Measurements from ENCODE around the gene ST6GAL1.
A peak's percentile ranks its signal among the peaks of the same experiment; 100 is the strongest.

Gene ST6GAL1

DNA sequence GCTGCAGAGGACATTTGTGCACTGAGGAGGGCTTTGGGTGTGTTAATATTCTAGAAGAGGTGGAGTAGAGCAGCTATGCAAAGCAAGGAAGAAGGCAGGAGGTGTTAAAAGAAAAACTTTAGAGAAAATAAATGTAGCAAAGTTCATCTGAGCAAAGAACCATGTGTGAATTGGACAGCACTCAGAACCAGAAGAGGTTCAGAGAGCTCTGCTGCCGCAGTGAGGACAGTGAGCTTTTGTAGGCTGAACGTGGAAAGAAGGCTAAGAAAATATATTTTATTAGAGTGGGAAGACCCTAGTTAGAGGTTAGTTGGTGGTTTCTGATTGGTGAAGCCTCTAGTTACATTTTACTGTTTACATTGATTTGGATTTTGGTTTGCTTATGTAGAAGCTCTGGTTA is 50.7 kb downstream of the ST6GAL1 start:
- no peak overlapping the region for H3K4me3 ChIP-seq (ENCODE audit: low read depth, low read length)
- TF ChIP-seq, protein P1, sequence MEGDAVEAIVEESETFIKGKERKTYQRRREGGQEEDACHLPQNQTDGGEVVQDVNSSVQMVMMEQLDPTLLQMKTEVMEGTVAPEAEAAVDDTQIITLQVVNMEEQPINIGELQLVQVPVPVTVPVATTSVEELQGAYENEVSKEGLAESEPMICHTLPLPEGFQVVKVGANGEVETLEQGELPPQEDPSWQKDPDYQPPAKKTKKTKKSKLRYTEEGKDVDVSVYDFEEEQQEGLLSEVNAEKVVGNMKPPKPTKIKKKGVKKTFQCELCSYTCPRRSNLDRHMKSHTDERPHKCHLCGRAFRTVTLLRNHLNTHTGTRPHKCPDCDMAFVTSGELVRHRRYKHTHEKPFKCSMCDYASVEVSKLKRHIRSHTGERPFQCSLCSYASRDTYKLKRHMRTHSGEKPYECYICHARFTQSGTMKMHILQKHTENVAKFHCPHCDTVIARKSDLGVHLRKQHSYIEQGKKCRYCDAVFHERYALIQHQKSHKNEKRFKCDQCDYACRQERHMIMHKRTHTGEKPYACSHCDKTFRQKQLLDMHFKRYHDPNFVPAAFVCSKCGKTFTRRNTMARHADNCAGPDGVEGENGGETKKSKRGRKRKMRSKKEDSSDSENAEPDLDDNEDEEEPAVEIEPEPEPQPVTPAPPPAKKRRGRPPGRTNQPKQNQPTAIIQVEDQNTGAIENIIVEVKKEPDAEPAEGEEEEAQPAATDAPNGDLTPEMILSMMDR (IDR thresholded peaks at IDR 0.05; ENCODE audit: low read depth, low read length, missing control alignments): no peak
- DNase-seq (ENCODE audit: low read depth): no peak

DNA sequence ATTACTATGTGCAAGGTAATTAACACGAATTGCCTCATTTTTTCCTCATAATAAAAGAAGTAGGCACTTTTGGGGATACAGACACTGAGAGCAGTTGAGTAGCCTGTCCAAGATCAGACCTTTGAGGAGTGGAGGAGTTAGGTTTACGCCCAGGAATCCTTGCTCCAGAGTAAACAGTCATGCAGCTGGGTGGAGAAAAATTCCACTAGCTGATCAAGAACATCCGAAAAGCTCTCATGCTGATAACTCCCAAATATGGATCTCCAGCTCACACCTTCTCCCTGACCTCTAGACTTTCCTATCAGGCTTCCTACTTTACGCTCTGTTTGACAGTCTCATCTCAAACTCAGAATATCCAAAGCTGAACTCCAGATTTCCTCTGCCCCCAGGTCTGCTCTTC is 53.3 kb downstream of the ST6GAL1 start:
- no peak overlapping the region for H3K4me3 ChIP-seq (ENCODE audit: low read depth, low read length)
- TF ChIP-seq, protein P1 (IDR thresholded peaks at IDR 0.05; ENCODE audit: low read depth, low read length, missing control alignments): no peak
- no peak for DNase-seq (ENCODE audit: low read depth)

DNA sequence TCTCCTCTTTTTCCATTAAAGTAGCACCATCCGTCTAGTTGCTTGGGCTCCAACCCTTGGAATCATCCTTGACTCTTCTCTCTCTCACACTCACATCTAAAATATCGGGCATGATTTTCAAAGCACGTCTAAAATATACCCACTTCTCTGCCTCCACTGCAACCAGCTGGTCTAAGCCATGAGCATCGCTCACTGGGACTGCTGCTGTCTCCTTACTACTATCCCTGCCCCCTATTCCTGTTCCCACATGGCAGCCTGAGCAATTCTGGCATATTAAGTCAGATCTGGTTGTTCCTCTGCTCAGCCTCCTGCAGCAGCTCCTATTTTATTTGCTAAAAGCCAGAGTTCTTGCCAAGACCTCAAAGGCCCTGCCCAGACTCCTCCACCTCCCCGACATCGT is 53.7 kb downstream of the ST6GAL1 start:
- no peak for DNase-seq (ENCODE audit: low read depth)
- H3K4me3 ChIP-seq (ENCODE audit: low read depth, low read length): no peak overlapping the region
- TF ChIP-seq, protein P1 (IDR thresholded peaks at IDR 0.05; ENCODE audit: low read depth, low read length, missing control alignments): no peak

DNA sequence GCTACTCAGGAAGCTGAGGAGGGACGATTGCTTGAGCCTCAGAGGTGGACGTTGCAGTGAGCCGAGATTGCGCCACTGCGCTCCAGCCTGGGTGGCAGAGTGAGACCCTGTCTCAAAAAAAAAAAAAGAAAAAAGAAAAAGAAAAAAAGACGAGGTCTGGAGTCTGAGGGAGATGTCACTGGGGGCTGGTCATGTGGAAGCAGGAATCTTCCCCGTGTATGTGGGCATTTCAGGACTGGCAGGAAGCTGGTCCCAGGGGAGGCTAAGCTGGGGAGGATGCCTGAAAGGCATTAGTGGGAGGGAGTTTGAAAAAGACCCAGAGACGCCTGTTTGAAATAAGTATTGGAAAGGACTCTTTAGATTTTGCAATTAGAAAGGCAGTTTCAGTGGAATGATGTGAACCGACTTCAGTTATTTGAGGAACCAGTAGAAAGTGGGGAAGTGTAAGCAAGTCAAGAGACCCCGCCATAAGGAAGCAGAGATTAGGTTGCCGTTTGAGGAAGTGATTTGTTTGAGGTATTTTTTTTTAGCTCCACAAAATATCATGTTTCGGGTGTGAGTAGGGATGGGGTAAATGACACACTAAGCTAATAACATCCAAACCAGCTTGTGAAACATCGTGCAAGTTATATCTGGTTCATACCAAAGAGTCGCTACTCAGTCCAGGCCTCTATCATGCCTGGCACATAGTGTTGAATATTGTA is 55.5 kb downstream of the ST6GAL1 start:
- DNase-seq (ENCODE audit: low read depth): peak; percentile 70
- H3K4me3 ChIP-seq (ENCODE audit: low read depth, low read length): no peak overlapping the region
- TF ChIP-seq, protein P1 (IDR thresholded peaks at IDR 0.05; ENCODE audit: low read depth, low read length, missing control alignments): no peak

DNA sequence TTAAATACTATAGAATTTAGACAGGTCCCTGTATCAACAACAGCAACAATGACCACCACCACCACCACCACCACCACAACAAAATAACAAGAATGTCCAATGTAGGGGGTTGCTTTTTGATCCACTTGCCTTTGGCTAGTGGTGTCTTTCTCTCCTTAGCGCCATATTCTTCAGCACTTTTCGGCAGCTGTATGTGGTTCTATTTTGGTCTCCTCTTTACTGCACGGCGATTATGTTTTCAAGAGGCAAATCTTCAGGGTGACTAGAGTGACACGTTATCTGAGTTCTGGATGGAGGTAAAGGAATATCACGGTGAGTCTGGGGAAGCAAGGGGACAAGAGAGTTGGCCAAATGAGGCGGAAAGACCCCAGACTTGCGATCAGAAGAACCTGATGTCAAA is 56.1 kb downstream of the ST6GAL1 start:
- H3K4me3 ChIP-seq (ENCODE audit: low read depth, low read length): no peak overlapping the region
- TF ChIP-seq, protein P1 (IDR thresholded peaks at IDR 0.05; ENCODE audit: low read depth, low read length, missing control alignments): no peak

DNA sequence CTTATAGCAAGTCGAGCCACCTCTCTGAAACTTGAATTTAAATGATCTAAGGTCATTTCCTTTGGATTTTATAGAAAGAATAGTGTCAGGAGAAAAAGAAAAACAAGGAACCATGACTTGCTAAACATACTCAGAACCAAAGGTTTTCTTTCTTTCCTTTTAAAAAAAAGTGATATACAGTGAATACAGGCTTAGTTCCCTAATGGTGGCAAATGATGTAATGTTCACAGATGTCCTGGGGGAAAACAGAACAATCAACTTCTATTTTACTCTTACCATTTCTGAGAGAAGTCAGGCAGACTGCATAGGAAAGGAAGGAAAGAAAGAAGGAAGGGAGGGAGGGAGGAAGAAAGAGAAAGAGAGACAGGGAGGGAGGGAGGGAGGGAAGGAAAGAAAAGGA is 56.5 kb downstream of the ST6GAL1 start:
- no peak for DNase-seq (ENCODE audit: low read depth)
- no peak overlapping the region for H3K4me3 ChIP-seq (ENCODE audit: low read depth, low read length)
- TF ChIP-seq, protein P1 (IDR thresholded peaks at IDR 0.05; ENCODE audit: low read depth, low read length, missing control alignments): no peak

More for the DNA sequence above, 56.1 kb downstream of the ST6GAL1 start:
- no peak for DNase-seq (ENCODE audit: low read depth)

DNA sequence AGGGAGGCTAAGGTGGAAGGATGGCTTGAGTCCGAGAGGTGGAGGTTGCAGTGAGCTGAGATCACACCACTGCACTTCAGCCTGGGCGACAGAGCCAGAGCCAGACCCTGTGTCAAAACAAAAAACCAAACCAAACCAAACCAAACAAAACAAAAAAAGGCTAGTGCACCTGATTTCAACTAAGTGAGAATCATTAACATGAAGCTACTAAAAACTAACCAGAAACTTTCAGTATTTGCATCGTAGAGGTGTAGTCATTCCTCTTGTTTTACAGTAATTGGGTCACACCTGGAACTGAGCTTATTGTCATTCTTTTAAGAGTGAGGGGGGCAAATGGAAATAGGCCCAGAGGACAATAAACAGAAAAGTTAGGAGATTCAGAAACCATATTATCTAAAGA is 58.5 kb downstream of the ST6GAL1 start:
- peak; percentile 62 for DNase-seq (ENCODE audit: low read depth)
- TF ChIP-seq, protein P1 (IDR thresholded peaks at IDR 0.05; ENCODE audit: low read depth, low read length, missing control alignments): no peak
- H3K4me3 ChIP-seq (ENCODE audit: low read depth, low read length): no peak overlapping the region
